NCI-H2227 treated with DMSO at 0.1 percent for 48 hours (cell line): ENCODE measurements around the gene NR5A1.

Experiments
- DNase-seq: peaks from one replicate; lab custom pipeline; 2025; lab: John Stamatoyannopoulos, UW

Gene NR5A1

GRCh38 chr9:124480621-124480981, 26.6 kb downstream of the NR5A1 start:
- DNase-seq = no peak

DNA sequence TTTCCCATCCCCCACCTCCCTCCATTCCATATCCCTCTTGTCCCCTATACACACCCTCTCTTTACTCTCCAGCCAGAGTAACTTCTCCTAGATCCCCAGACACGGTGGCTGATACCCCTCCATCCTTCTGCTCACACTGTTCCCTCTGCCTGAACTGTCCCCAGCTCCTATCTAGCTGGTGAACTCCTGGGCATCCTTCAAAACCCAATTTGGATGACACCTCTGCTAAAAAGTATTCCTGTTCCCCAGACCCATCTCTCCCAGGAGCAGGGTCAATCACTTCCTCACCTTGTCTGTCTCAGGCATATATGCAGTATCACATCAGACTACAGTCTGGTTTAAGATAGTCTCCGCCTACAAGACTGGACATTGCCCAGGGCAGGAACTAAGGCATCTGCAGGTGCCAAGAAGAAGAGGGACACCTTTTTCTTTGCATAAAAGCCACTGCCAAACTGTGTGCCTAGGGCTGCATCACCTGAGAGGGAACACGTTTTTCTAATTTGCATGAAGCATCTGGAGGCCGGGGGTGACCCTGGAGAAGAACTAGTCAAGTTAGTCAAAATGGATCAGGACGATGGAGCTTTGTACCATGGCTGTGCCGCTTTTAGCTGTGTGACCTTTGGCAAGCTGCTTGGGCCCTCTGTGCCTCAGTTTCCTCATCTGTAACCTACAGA, 27.1 kb downstream of the NR5A1 start:
- no peak for DNase-seq

GRCh38 chr9:124479371-124479770, 27.8 kb downstream of the NR5A1 start:
- no peak for DNase-seq

GRCh38 chr9:124478354-124478753, 28.8 kb downstream of the NR5A1 start:
- no peak for DNase-seq

DNA sequence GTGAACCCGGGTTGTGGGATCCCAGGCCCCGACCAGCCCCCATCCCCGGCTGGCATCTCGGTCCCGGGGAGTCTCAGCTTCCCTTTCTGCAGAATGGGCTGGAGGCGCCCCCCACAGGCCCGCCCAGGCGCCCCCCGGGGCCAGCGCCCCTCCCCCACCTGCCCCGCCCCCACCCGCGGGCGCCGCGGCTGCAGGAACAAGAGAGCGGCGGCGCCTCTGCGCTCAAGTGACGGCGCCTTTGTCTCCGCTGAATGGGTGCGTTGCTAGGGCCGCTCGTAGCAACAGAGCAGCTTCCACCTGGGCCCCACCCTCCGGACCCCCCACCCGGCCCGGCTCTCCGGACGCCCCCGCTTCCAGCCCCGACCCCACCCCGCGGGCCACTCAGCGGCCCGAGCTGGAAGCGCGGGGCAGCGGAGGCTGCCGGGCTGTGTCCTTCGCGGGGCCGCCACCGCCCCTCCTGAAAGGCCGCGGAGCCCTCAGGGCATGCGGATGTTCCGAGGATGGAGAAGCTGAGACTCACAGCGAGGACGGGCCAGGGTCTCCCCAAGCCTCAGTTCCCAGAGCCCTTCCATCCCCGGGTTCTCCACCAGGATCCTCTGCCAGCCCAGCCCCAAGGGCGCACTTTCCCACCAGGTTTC, 29.4 kb downstream of the NR5A1 start:
- no peak for DNase-seq

- DNase-seq = no peak
Observed at GRCh38 chr9:124477211-124477647, 30.0 kb downstream of the NR5A1 start.

DNA sequence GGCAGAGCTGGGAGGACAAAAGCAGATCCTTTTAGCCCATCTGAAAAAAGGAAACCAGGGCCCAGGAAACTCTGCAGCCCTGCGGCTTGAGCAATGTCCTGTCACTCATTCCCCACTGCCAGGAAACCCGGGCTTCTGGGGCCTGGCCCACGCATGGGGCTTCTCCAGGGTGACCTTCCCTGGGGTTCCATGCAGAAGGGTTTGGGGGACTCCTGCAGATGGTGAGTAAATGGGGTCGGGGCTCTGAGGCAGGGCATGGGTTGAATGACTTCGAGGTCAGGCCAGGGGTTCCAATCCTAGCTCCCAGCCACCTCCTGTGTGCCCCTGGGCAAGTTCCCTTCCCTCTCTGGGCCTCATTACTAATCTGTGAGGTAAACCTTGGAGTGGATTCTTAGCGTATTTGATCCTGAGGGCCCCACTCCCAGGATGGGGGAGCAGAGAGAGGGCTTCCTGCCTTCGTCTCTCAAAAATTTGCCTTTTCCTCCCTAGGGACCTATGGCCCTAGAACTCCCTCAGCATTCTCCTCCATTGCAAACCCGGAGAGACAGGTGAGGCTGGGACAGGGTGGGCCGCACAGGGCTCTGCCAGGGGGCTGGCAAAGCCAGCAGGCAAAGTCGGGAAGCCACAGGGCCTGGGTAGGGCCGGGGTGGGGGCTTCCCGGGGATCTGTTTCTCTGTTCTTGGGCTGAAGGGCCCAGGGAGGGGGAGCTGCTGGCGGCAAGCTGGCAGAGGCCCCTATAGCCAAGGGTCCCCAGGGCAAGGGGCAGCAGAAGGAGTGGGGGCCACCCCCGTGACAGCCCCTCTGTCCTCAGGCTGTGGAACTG, 31.1 kb downstream of the NR5A1 start:
- DNase-seq = no peak

- no peak for DNase-seq
Observed at GRCh38 chr9:124475158-124475867, 31.9 kb downstream of the NR5A1 start.

DNA sequence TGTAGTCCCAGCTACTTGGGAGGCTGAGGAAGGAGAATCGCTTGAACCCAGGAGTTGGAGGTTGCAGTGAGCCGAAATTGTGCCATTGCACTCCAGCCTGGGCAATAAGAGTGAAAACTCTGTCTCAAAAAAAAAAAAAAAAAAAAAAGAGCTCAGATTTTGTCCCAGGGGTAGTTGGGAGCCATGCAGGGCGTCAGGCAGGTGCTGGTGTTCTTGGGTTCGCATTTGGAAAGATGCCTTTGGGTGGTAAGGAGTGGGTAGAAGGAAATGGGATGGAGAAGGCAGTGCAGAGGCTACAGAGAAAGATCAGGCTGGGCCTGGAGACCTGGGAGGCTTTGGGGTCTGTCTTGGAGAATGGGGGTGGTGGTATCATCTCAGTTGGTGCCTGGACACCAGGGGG, 33.0 kb downstream of the NR5A1 start:
- no peak for DNase-seq

DNA sequence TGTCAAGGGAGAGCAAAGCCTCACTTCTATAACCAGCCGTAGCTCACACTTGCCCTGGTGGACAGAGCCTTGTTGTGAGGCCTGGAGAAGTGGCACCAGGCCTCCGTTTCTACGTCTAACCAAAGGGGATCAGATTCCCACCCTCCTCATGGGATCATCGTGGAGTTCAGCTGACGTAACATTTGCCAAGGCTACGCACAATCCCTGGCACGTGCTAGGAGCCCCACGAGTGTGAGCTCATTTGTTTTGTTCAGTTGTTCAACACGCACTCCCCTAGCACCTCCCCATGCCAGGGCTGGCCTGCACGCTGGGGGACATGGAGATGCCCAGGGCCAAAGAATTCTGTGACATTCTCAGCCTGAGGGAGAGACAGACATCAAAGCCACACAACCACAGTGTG, 33.9 kb downstream of the NR5A1 start:
- no peak for DNase-seq

DNA sequence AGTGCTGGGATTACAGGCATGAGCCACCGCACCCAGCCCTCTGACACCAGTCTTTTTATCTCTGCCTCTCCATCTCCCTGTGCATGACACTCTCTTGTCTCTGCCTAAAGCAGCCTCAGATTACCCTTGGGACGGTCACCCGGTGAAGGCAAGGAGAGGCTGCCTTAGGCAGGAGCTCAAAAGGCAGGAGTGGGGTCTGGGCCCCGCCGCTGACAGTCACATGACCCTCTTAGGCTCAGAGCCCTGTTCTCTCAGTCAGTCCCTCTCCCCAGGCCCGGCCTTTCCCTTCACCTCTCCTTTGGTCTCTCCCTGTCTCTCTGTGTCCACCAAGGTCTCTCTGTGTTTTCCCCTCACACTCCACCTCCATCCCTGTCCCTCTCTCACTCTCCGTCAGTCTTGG, 34.4 kb downstream of the NR5A1 start:
- no peak for DNase-seq

- no peak for DNase-seq
Observed at GRCh38 chr9:124471761-124472160, 35.4 kb downstream of the NR5A1 start.

- no peak for DNase-seq
Observed at GRCh38 chr9:124470726-124471125, 36.5 kb downstream of the NR5A1 start.

GRCh38 chr9:124470306-124470705, 36.9 kb downstream of the NR5A1 start:
- no peak for DNase-seq

DNA sequence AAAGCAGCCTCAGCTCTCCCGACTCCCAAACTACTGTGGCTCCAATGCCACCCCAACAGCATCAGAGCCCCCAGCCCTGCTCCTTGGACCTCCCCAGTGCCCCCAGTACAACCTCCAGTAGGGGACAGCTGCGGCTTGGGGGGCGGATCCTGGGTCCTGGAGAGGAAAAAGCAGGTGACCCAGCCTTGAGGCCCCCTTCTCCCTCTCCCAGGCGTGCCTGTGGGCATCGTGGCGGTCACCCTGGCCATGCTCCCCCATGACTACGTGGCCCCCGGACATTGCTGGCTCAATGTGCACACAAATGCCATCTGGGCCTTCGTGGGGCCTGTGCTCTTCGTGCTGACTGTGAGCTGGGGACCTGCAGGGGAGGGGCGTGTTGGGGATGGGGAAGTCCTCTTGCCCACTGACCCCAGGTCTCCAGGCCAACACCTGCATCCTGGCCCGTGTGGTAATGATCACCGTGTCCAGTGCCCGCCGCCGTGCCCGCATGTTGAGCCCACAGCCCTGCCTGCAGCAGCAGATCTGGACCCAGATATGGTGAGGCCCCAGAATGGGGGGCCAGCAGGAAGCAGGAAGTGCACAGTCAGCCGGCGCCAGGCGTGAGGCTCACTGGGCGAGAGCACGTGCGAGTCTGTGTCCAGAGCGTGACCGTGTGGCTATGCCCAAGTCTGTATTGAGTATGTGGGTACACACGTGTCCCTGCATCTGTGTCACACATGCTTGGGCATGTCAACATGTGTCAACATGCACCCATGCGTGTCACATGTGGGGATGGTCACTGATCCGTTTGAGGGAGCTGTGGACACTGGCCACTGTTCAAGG, 38.0 kb downstream of the NR5A1 start:
- DNase-seq = no peak

- DNase-seq = no peak
Observed at GRCh38 chr9:124468061-124468740, 39.0 kb downstream of the NR5A1 start.

GRCh38 chr9:124467410-124468060, 39.7 kb downstream of the NR5A1 start:
- DNase-seq = no peak

GRCh38 chr9:124465736-124466135, 41.5 kb downstream of the NR5A1 start:
- DNase-seq = no peak

GRCh38 chr9:124462739-124463138, 44.5 kb downstream of the NR5A1 start:
- no peak for DNase-seq

DNA sequence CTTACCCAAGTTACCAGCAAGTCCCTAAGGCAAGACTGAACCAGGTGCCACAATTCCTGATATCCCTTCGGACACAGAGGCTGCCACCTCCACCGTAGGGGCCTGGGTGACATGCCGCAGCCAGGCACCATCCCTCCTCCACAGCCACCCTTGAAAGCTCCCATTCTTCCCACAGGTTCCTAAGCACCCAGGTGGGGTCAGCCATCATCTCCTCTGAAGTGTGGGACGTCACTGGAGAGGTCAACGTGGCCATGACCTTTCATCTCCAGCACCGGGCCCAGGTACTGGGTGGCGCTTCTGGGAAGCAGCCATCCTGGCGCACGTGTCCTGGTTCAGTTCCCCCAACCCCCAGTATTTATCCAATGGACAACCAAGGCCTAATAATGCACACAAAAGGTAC, 48.8 kb downstream of the NR5A1 start:
- no peak for DNase-seq
